IPS-20b (cell line): ENCODE measurements around the gene MAGI2.

Source experiments
- H3K27ac ChIP-seq: one replicate; pipeline ENCODE4 v1.5.1; 2013; ENCODE audit warnings: low read length
- H3K27me3 ChIP-seq: 2 replicates; pipeline ENCODE4 v1.6.1; 2013; ENCODE audit warnings: mild to moderate bottlenecking, low read length, inconsistent platforms; ENCODE audit not compliant: insufficient read depth
- H3K36me3 ChIP-seq: 2 replicates; pipeline ENCODE4 v1.6.1; 2013; ENCODE audit warnings: low read depth, mild to moderate bottlenecking, inconsistent platforms, low read length, moderate library complexity; ENCODE audit not compliant: insufficient read depth
- H3K4me1 ChIP-seq: 2 replicates; pipeline ENCODE4 v1.6.1; 2013; ENCODE audit warnings: mild to moderate bottlenecking, control low read depth, inconsistent platforms, low read length, moderate library complexity; ENCODE audit not compliant: insufficient read depth
- H3K4me3 ChIP-seq: 2 replicates; pipeline ENCODE4 v1.5.1; 2013; ENCODE audit warnings: mild to moderate bottlenecking, low read length, inconsistent platforms
- H3K9ac ChIP-seq: 2 replicates; pipeline ENCODE4 v1.6.1; 2013; ENCODE audit warnings: low read depth, mild to moderate bottlenecking, inconsistent platforms, low read length, moderate library complexity
- H3K9me3 ChIP-seq: 2 replicates; pipeline ENCODE4 v1.6.1; 2013; ENCODE audit warnings: mild to moderate bottlenecking, low read depth, low read length, inconsistent platforms; ENCODE audit not compliant: insufficient read depth

The MAGI2 gene

DNA sequence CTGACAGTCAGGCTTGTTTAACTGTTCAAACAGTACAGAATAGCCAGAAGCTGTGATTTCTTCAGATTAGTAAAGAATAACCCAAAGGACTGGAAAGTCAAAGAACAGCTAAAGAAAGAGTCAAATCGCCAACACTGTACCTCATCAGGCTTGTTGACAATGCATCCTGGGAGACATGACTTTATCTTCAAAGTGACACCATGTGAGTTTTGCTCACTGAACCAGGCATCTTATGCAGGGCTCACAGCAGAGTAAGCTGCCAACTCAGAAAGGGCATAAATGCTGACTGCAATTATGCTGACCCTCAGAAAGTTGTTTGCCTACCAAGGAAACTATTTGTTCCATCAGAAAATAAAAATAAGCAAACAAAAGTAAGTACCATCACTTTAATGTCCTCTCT lies 96.4 kb downstream of the MAGI2 start:
- H3K9me3 ChIP-seq = no peaks in the 10 kb centered on the region
- no peaks in the 10 kb centered on the region for H3K27me3 ChIP-seq
- no peaks in the 10 kb centered on the region for H3K36me3 ChIP-seq
- no peaks in the 10 kb centered on the region for H3K4me1 ChIP-seq
- H3K4me3 ChIP-seq = no peak overlapping the region
- H3K9ac ChIP-seq = no peak overlapping the region
- no peak overlapping the region for H3K27ac ChIP-seq

- no peaks in the 10 kb centered on the region for H3K9me3 ChIP-seq
- H3K4me3 ChIP-seq = no peak overlapping the region
- no peaks in the 10 kb centered on the region for H3K27me3 ChIP-seq
- H3K36me3 ChIP-seq = no peaks in the 10 kb centered on the region
- no peak overlapping the region for H3K27ac ChIP-seq
- H3K9ac ChIP-seq = no peak overlapping the region
- no peaks in the 10 kb centered on the region for H3K4me1 ChIP-seq
Measured at GRCh38 chr7:79353720-79354468, 99.6 kb downstream of the MAGI2 start.

DNA sequence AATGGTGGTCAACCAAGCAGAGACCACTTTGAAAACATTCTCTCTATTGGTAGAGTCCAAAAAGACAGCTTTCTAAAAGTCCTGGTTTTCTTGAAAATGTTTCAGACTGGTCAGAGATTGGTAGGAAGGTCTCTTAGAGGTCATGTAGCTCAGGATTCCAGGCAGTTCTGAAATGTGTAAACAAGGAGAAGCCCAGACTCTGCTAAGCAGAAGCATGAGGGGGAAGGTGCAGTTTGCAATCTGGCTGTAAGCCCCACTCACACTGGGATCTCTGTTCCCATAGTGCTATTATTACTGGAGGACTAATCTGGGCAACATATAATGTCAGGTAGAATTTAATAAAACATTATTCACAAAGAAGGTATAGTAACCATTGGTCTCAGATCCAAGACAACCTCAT lies 101.1 kb downstream of the MAGI2 start:
- Histone ChIP-seq H3K27me3 (no peaks in the 10 kb centered on the region), H3K9me3 (no peaks in the 10 kb centered on the region), H3K4me3 (no peak overlapping the region), H3K9ac (no peak overlapping the region), H3K4me1 (no peaks in the 10 kb centered on the region), H3K36me3 (no peaks in the 10 kb centered on the region), H3K27ac (no peak overlapping the region)

GRCh38 chr7:79347351-79347750 lies 106.1 kb downstream of the MAGI2 start:
- Histone ChIP-seq H3K4me3 (no peak overlapping the region), H3K4me1 (no peaks in the 10 kb centered on the region), H3K27ac (no peak overlapping the region), H3K9ac (no peak overlapping the region), H3K9me3 (no peaks in the 10 kb centered on the region), H3K36me3 (no peaks in the 10 kb centered on the region), H3K27me3 (no peaks in the 10 kb centered on the region)

DNA sequence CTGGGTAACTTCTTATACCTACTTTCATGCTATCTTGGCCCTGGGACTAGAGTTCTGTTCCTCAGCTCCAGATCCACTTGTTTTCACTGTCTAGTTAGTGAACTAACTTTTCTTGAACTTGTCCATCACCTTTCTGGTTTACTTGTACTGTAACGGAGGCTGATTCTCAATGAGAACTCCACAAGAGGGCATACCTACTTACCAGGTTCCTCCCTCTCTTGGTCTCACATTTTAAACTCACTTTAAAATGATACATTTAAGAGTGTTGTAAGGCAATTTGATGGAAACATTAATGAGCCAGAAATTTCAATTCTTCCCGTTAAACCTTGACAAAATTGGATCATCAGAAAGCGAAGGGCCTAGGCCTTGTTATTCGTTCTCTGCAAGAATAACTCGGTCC lies 111.6 kb downstream of the MAGI2 start:
- no peak overlapping the region for H3K4me3 ChIP-seq
- no peak overlapping the region for H3K27ac ChIP-seq
- H3K9ac ChIP-seq = no peak overlapping the region
- H3K4me1 ChIP-seq = no peaks in the 10 kb centered on the region
- no peaks in the 10 kb centered on the region for H3K27me3 ChIP-seq
- no peaks in the 10 kb centered on the region for H3K9me3 ChIP-seq
- no peaks in the 10 kb centered on the region for H3K36me3 ChIP-seq

GRCh38 chr7:79340212-79340611 lies 113.3 kb downstream of the MAGI2 start:
- Histone ChIP-seq H3K36me3 (no peaks in the 10 kb centered on the region), H3K27me3 (no peaks in the 10 kb centered on the region)

DNA sequence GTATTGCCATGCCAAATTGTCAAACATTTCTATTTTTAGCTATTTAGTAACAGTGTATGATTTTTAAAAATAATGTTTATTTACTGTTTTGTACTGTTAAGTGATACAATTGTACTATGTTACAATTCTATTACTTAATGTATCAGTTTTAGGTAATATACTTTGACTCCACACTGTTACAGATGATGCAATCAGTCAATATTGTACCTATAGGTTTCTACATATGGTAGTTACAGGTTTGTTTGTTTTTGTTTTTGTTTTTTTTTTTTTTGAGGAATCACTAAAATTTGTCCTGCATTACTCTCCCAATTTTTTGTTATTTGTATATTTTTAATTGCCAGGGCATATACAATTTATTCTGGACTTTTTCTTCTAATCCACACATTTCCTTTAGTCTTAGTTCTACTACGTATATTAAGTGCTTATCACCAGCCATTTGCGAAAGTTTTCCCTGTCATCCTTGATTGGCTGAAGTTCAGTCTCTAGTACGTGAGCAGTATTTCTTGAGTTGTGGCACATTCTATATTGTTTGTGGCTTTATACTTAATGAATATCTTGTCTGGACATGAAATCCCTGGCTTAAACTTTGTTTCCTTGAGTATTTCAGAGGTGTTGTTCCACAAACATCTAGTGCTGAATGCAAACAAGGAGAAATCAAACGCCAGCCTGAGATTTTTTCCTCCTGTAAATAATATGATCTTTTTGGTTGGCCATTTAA lies 114.1 kb downstream of the MAGI2 start:
- no peak overlapping the region for H3K4me3 ChIP-seq
- no peaks in the 10 kb centered on the region for H3K4me1 ChIP-seq
- H3K27ac ChIP-seq = no peak overlapping the region
- H3K9me3 ChIP-seq = no peaks in the 10 kb centered on the region
- no peaks in the 10 kb centered on the region for H3K27me3 ChIP-seq
- no peak overlapping the region for H3K9ac ChIP-seq
- no peaks in the 10 kb centered on the region for H3K36me3 ChIP-seq

More at GRCh38 chr7:79340212-79340611, 113.3 kb downstream of the MAGI2 start:
- H3K9ac ChIP-seq = no peak overlapping the region
- no peak overlapping the region for H3K4me3 ChIP-seq
- no peaks in the 10 kb centered on the region for H3K9me3 ChIP-seq
- no peaks in the 10 kb centered on the region for H3K4me1 ChIP-seq
- no peak overlapping the region for H3K27ac ChIP-seq

DNA sequence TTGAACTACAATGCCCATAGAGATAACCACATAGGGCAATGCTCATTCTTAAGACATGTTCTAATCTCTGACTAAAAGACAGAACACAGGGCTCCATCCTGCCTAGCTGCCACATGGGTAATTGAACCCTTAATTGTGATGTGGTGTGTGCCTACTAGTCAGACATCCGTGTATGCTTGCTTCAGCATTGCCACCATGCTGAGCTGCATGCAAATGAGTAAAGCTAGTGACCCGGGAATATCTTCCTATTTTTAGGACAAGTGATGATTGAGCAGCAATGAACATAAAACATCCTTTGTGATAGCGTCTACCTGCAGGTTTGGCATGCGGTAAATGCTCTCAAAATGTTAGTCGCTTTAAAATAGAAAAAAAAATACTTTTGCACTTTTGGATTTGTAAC lies 115.8 kb downstream of the MAGI2 start:
- no peak overlapping the region for H3K4me3 ChIP-seq
- H3K9me3 ChIP-seq = no peaks in the 10 kb centered on the region
- no peaks in the 10 kb centered on the region for H3K36me3 ChIP-seq
- no peaks in the 10 kb centered on the region for H3K27me3 ChIP-seq
- no peaks in the 10 kb centered on the region for H3K4me1 ChIP-seq
- H3K27ac ChIP-seq = no peak overlapping the region
- no peak overlapping the region for H3K9ac ChIP-seq

DNA sequence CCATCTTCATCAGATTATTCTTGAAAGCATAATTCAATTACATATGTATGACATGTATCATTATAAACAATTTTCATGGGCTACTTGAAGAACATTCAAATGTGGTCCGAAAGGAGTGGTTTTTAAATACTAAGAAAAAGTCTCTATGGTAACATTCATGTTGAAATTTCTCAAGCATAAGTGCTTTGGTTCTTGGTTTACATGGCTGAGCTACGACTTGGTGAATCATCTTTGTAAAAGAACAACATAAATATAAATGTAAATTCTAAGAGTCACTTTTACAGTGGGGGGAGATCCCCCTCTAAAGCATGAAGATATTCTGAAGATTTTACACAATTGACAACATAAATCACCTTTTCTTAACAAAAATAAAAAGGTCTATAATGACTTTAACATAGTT lies 118.6 kb downstream of the MAGI2 start:
- no peaks in the 10 kb centered on the region for H3K9me3 ChIP-seq
- H3K27ac ChIP-seq = no peak overlapping the region
- no peaks in the 10 kb centered on the region for H3K27me3 ChIP-seq
- no peaks in the 10 kb centered on the region for H3K4me1 ChIP-seq
- no peaks in the 10 kb centered on the region for H3K36me3 ChIP-seq
- H3K4me3 ChIP-seq = no peak overlapping the region
- H3K9ac ChIP-seq = no peak overlapping the region

DNA sequence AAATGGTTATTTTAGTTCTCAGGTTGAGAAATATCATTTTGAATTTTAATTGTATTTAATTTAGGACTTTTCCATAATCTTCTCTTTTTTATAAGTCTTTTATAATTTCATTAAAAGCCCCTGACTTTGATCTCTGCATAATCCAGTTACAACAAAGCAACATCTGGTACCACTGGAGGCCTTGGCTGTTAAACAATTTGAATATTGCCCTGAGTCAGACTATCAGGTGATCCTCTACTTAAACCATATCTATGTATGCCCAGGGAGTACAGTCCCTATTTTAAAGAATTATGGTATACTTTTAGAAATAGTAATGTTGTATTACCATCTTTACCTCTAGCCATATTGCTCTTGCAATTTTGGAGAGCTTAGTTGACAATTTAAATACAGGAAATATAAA lies 119.1 kb downstream of the MAGI2 start:
- no peaks in the 10 kb centered on the region for H3K27me3 ChIP-seq
- H3K4me1 ChIP-seq = no peaks in the 10 kb centered on the region
- no peak overlapping the region for H3K4me3 ChIP-seq
- H3K36me3 ChIP-seq = no peaks in the 10 kb centered on the region
- no peak overlapping the region for H3K9ac ChIP-seq
- no peak overlapping the region for H3K27ac ChIP-seq
- no peaks in the 10 kb centered on the region for H3K9me3 ChIP-seq

DNA sequence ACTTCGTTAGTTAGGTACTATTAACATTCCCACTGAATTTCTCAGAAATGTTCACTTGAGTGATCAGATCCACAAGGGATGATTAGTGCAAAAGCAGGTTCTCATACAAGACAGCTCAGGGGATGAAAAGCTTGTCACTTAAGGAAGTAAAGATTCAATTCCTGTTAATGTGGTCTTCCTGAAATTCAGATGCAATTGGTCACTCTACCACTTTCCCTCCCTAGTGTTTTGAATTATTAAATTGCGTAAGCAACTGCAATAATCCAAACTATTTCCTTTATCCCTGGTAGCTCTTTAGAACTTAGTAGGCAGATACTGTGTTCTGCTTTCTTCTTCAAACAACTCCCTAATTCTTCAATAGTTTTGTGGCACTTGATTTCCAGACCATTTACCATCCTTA lies 121.4 kb downstream of the MAGI2 start:
- no peaks in the 10 kb centered on the region for H3K27me3 ChIP-seq
- H3K36me3 ChIP-seq = no peaks in the 10 kb centered on the region
- H3K4me1 ChIP-seq = no peaks in the 10 kb centered on the region
- no peaks in the 10 kb centered on the region for H3K9me3 ChIP-seq
- no peak overlapping the region for H3K4me3 ChIP-seq
- H3K27ac ChIP-seq = no peak overlapping the region
- no peak overlapping the region for H3K9ac ChIP-seq

- Histone ChIP-seq H3K9ac (no peak overlapping the region), H3K27ac (no peak overlapping the region), H3K36me3 (no peaks in the 10 kb centered on the region), H3K27me3 (no peaks in the 10 kb centered on the region), H3K4me1 (no peaks in the 10 kb centered on the region), H3K9me3 (no peaks in the 10 kb centered on the region), H3K4me3 (no peak overlapping the region)
Measured at GRCh38 chr7:79329464-79329863, 124.0 kb downstream of the MAGI2 start.
